ENCODE data around the gene UNC45B. TPM values are rescaled to one million over a fixed set of nuclear protein-coding genes. Genes with fewer than 3 reads are reported as not detected.
A peak's percentile ranks its signal among the peaks of the same experiment; 100 is the strongest.

UNC45B gene
- total and polyA plus RNA-seq, 7 experiments from 2014 or later = 0.10 to 0.62 (median 0.22) TPM

- no peaks in the 10 kb centered on the region for H3K27me3 ChIP-seq (ENCODE audit: control insufficient read depth in 2 of 2, insufficient read depth in 2 of 2, low read length in 2 of 2)
These were observed 7.6 kb downstream of the UNC45B start for GRCh38 chr17:35155246-35155645.

GRCh38 chr17:35159940-35160339, 12.3 kb downstream of the UNC45B start:
- peak overlapping the region in 8 of 9 donors; percentile 87 to 96 (median 92) for H3K27ac Mint-ChIP-seq
- H3K27me3 Mint-ChIP-seq = peaks cover 0 to 11% (median 0%) of the 10 kb centered on the region in 5 donors
- H3K27ac ChIP-seq (ENCODE audit: low read depth, low read length) = peak overlapping the region; percentile 75

More at GRCh38 chr17:35155246-35155645, 7.6 kb downstream of the UNC45B start:
- H3K27me3 Mint-ChIP-seq = peaks cover 0 to 29% (median 0%) of the 10 kb centered on the region in 5 donors
- H3K9me3 Mint-ChIP-seq = peaks cover 0 to 2% (median 0%) of the 10 kb centered on the region in 11 donors
- ATAC-seq = no peak
- Histone ChIP-seq H3K4me3 (ENCODE audit: low read length) (no peak overlapping the region), H3K9me3 (ENCODE audit: control insufficient read depth in 2 of 3, low read length in 3 of 3) (no peaks in the 10 kb centered on the region), H3K36me3 (ENCODE audit: control insufficient read depth in 2 of 3, insufficient read depth in 3 of 3, low read length in 3 of 3) (no peaks in the 10 kb centered on the region), H3K27ac (ENCODE audit: low read depth, low read length) (no peak overlapping the region), H3K4me1 (ENCODE audit: control insufficient read depth in 2 of 2, insufficient read depth in 2 of 2, low read length in 2 of 2) (peaks cover 6 to 13% of the 10 kb centered on the region in 2 donors)
- POLR2A ChIA-PET = interaction anchor here (0.6 kb wide), 1 partner anchor 347 kb away, joined by 3 read pairs; no protein-coding TSS in a partner anchor
- no peak for DNase-seq
- peaks cover 8 to 26% (median 22%) of the 10 kb centered on the region in 7 donors for H3K4me1 Mint-ChIP-seq
- no peak overlapping the region for H3K27ac Mint-ChIP-seq
- peaks cover 0 to 4% (median 0%) of the 10 kb centered on the region in 5 donors for H3K36me3 Mint-ChIP-seq
- no peak overlapping the region for H3K4me3 Mint-ChIP-seq
- CTCF ChIA-PET = no interaction called here
- intact Hi-C loops (cut with micrococcal nuclease) = no loop called here

GRCh38 chr17:35160354-35161201, 13.0 kb downstream of the UNC45B start:
- H3K4me1 ChIP-seq (ENCODE audit: control insufficient read depth in 2 of 2, insufficient read depth in 2 of 2, low read length in 2 of 2) = peaks cover 40 to 50% of the 10 kb centered on the region in 2 donors
- POLR2A ChIA-PET = interaction anchor here (0.6 to 7.1 kb wide), 23 partner anchors 8 to 648 kb away, joined by 3 to 81 read pairs (median 4); partner anchors contain the start of genes NLE1, PEX12, SLFN5 and TAF15
- H3K27me3 Mint-ChIP-seq = peaks cover 0 to 11% (median 0%) of the 10 kb centered on the region in 5 donors
- H3K4me3 Mint-ChIP-seq = peak overlapping the region; percentile 41 to 83 (median 72)
- H3K36me3 Mint-ChIP-seq = peaks cover 0 to 9% (median 0%) of the 10 kb centered on the region in 5 donors
- CTCF ChIA-PET = interaction anchor here (0.6 to 1.4 kb wide), 5 partner anchors 8 to 81 kb away, joined by 3 to 5 read pairs (median 3); no protein-coding TSS in a partner anchor
- H3K27ac ChIP-seq (ENCODE audit: low read depth, low read length) = peak overlapping the region; percentile 75
- ATAC-seq = peak; percentile 85
- H3K9me3 ChIP-seq (ENCODE audit: control insufficient read depth in 2 of 3, low read length in 3 of 3) = no peaks in the 10 kb centered on the region
- DNase-seq = peak in 7 of 9 donors; percentile 58 to 80 (median 74)
- intact Hi-C loops (cut with micrococcal nuclease) = loop anchor here in 1 of 2 donors (1.0 to 5.0 kb wide), 7 partner anchors 18 to 647 kb away; partner anchors contain the start of genes AP2B1, NLE1, SLFN11 and TAF15
- peaks cover 32 to 73% (median 70%) of the 10 kb centered on the region in 7 donors for H3K4me1 Mint-ChIP-seq
- peak overlapping the region; percentile 30 for H3K4me3 ChIP-seq (ENCODE audit: low read length)
- H3K27ac Mint-ChIP-seq = peak overlapping the region; percentile 65 to 96 (median 90)
- peaks cover 0 to 4% (median 0%) of the 10 kb centered on the region in 11 donors for H3K9me3 Mint-ChIP-seq
- no peaks in the 10 kb centered on the region for H3K36me3 ChIP-seq (ENCODE audit: control insufficient read depth in 2 of 3, insufficient read depth in 3 of 3, low read length in 3 of 3)
- no peaks in the 10 kb centered on the region for H3K27me3 ChIP-seq (ENCODE audit: control insufficient read depth in 2 of 2, insufficient read depth in 2 of 2, low read length in 2 of 2)

More at GRCh38 chr17:35159940-35160339, 12.3 kb downstream of the UNC45B start:
- Histone ChIP-seq H3K36me3 (ENCODE audit: control insufficient read depth in 2 of 3, insufficient read depth in 3 of 3, low read length in 3 of 3) (no peaks in the 10 kb centered on the region), H3K4me1 (ENCODE audit: control insufficient read depth in 2 of 2, insufficient read depth in 2 of 2, low read length in 2 of 2) (peaks cover 34 to 43% of the 10 kb centered on the region in 2 donors), H3K4me3 (ENCODE audit: low read length) (peak overlapping the region; percentile 30), H3K27me3 (ENCODE audit: control insufficient read depth in 2 of 2, insufficient read depth in 2 of 2, low read length in 2 of 2) (no peaks in the 10 kb centered on the region), H3K9me3 (ENCODE audit: control insufficient read depth in 2 of 3, low read length in 3 of 3) (no peaks in the 10 kb centered on the region)
- peak overlapping the region; percentile 6 to 81 (median 69) for H3K4me3 Mint-ChIP-seq
- peaks cover 0 to 9% (median 0%) of the 10 kb centered on the region in 5 donors for H3K36me3 Mint-ChIP-seq
- no peak for DNase-seq
- intact Hi-C loops (cut with micrococcal nuclease) = loop anchor here in 1 of 2 donors (5.0 kb wide), 4 partner anchors 212 to 647 kb away; partner anchors contain the start of genes AP2B1, SLFN11 and TAF15
- no peak for ATAC-seq
- H3K4me1 Mint-ChIP-seq = peaks cover 28 to 67% (median 63%) of the 10 kb centered on the region in 7 donors
- CTCF ChIA-PET = interaction anchor here (0.6 to 1.4 kb wide), 4 partner anchors 9 to 81 kb away, joined by 3 to 5 read pairs (median 4); no protein-coding TSS in a partner anchor
- POLR2A ChIA-PET = interaction anchor here (0.8 to 7.1 kb wide), 16 partner anchors 9 to 649 kb away, joined by 3 to 81 read pairs (median 6); partner anchors contain the start of genes NLE1, PEX12, SLFN5 and TAF15
- peaks cover 0 to 4% (median 0%) of the 10 kb centered on the region in 11 donors for H3K9me3 Mint-ChIP-seq

- peak in 7 of 9 donors; percentile 31 to 68 (median 55) for DNase-seq
- Mint-ChIP-seq H3K27me3 (peaks cover 0 to 11% (median 0%) of the 10 kb centered on the region in 5 donors), H3K9me3 (peaks cover 0 to 4% (median 0%) of the 10 kb centered on the region in 11 donors), H3K27ac (peak overlapping the region; percentile 65 to 96 (median 90)), H3K36me3 (peaks cover 0 to 9% (median 0%) of the 10 kb centered on the region in 5 donors), H3K4me1 (peaks cover 34 to 76% (median 70%) of the 10 kb centered on the region in 7 donors), H3K4me3 (peak overlapping the region; percentile 41 to 83 (median 72))
- ChIA-PET CTCF (interaction anchor here (1.2 to 1.4 kb wide), 3 partner anchors 13 to 26 kb away, joined by 3 to 5 read pairs (median 3); no protein-coding TSS in a partner anchor), POLR2A (interaction anchor here (0.6 to 7.1 kb wide), 19 partner anchors 12 to 639 kb away, joined by 3 to 81 read pairs (median 5); partner anchors contain the start of genes PEX12 and SLFN5)
- Histone ChIP-seq H3K4me1 (ENCODE audit: control insufficient read depth in 2 of 2, insufficient read depth in 2 of 2, low read length in 2 of 2) (peaks cover 40 to 52% of the 10 kb centered on the region in 2 donors), H3K9me3 (ENCODE audit: control insufficient read depth in 2 of 3, low read length in 3 of 3) (no peaks in the 10 kb centered on the region), H3K27me3 (ENCODE audit: control insufficient read depth in 2 of 2, insufficient read depth in 2 of 2, low read length in 2 of 2) (no peaks in the 10 kb centered on the region), H3K27ac (ENCODE audit: low read depth, low read length) (peak overlapping the region; percentile 75), H3K36me3 (ENCODE audit: control insufficient read depth in 2 of 3, insufficient read depth in 3 of 3, low read length in 3 of 3) (no peaks in the 10 kb centered on the region), H3K4me3 (ENCODE audit: low read length) (peak overlapping the region; percentile 30)
- intact Hi-C loops (cut with micrococcal nuclease) = loop anchor here in 1 of 2 donors (1.0 to 5.0 kb wide), 7 partner anchors 19 to 646 kb away; partner anchors contain the start of genes AP2B1, NLE1, SLFN11 and TAF15
- ATAC-seq = peak; percentile 77
These were observed 13.7 kb downstream of the UNC45B start for GRCh38 chr17:35161281-35161761.

GRCh38 chr17:35162755-35163154, 15.1 kb downstream of the UNC45B start:
- H3K27ac ChIP-seq (ENCODE audit: low read depth, low read length) = no peak overlapping the region
- Mint-ChIP-seq H3K27ac (peak overlapping the region in 8 of 9 donors; percentile 71 to 96 (median 84)), H3K4me1 (peaks cover 35 to 83% (median 71%) of the 10 kb centered on the region in 7 donors), H3K36me3 (peaks cover 0 to 9% (median 0%) of the 10 kb centered on the region in 5 donors), H3K27me3 (peaks cover 0 to 7% (median 0%) of the 10 kb centered on the region in 5 donors), H3K4me3 (peak overlapping the region in 6 of 10 donors; percentile 4 to 69 (median 34)), H3K9me3 (peaks cover 0 to 4% (median 0%) of the 10 kb centered on the region in 11 donors)
- H3K36me3 ChIP-seq (ENCODE audit: control insufficient read depth in 2 of 3, insufficient read depth in 3 of 3, low read length in 3 of 3) = no peaks in the 10 kb centered on the region
- DNase-seq (no peak), ATAC-seq (no peak)
- H3K4me3 ChIP-seq (ENCODE audit: low read length) = no peak overlapping the region
- ChIA-PET POLR2A (interaction anchor here (0.6 to 7.1 kb wide), 5 partner anchors 50 to 416 kb away, joined by 3 to 81 read pairs (median 3); partner anchors contain the start of genes PEX12 and SLFN5), CTCF (interaction anchor here (0.9 to 1.2 kb wide), 2 partner anchors 21 to 50 kb away, joined by 3 to 5 read pairs; no protein-coding TSS in a partner anchor)
- H3K27me3 ChIP-seq (ENCODE audit: control insufficient read depth in 2 of 2, insufficient read depth in 2 of 2, low read length in 2 of 2) = no peaks in the 10 kb centered on the region
- H3K4me1 ChIP-seq (ENCODE audit: control insufficient read depth in 2 of 2, insufficient read depth in 2 of 2, low read length in 2 of 2) = peaks cover 40 to 52% of the 10 kb centered on the region in 2 donors
- intact Hi-C loops (cut with micrococcal nuclease) = loop anchor here in 1 of 2 donors (5.0 kb wide), 4 partner anchors 210 to 645 kb away; partner anchors contain the start of genes AP2B1, SLFN11 and TAF15
- H3K9me3 ChIP-seq (ENCODE audit: control insufficient read depth in 2 of 3, low read length in 3 of 3) = no peaks in the 10 kb centered on the region

Data from naive thymus-derived CD4-positive, alpha-beta T cell (primary cell).